Caco-2 (cell line): ENCODE results near the gene CWF19L1. TPM values are rescaled to one million over a fixed set of nuclear protein-coding genes. Genes with fewer than 3 reads are reported as not detected.
A peak's percentile ranks its signal among the peaks of the same experiment; 100 is the strongest.

Experiments
- Bru-seq: library from RNA; stranded (reverse); fragments of 400-500 nt; gene quantifications from one replicate; lab custom pipeline; 2021; lab: Mats Ljungman, UMichigan
- BruChase-seq, 2 experiments: library from RNA; stranded (reverse); fragments of 400-500 nt; gene quantifications; one replicate each; lab custom pipeline; 2021; lab: Mats Ljungman, UMichigan
- BruUV-seq: library from RNA; stranded (reverse); fragments of 400-500 nt; replicated peaks from 2 replicates; lab custom pipeline; 2021; lab: Mats Ljungman, UMichigan
- CTCF ChIA-PET: fragments of 300-600 bp; sonication (Branson Sonifier 250); formaldehyde crosslinking; loops from one replicate; lab custom pipeline; 2022; ENCODE audit warnings: antibody characterized with exemption; lab: Charles Lee
- POLR2A ChIA-PET: fragments of 300-600 bp; sonication (Branson Sonifier 250); formaldehyde crosslinking; loops from one replicate; lab custom pipeline; 2022; ENCODE audit warnings: antibody characterized with exemption; lab: Charles Lee
- DNase-seq, 2 experiments: peaks; one replicate each; pipeline versions ENCODE4 v3.0.0 to v3.0.0-alpha.2; 2020 to 2022
- H3K27me3 ChIP-seq: replicated peaks from 2 replicates; pipeline ENCODE4 v1.6.0; 2011; ENCODE audit warnings: low read length; ENCODE audit not compliant: control insufficient read depth, insufficient read depth
- H3K36me3 ChIP-seq: 2 replicates; pipeline ENCODE4 v1.5.1; 2011; ENCODE audit warnings: low read length; ENCODE audit not compliant: control insufficient read depth, insufficient read depth
- H3K4me1 ChIP-seq: fragments of 250-450 bp; sonication (Bioruptor Pico); 2 replicates; pipeline ENCODE4 v1.5.1; 2020; ENCODE audit warnings: mild to moderate bottlenecking
- H3K4me3 ChIP-seq: 2 replicates; pipeline ENCODE4 v1.5.1; 2011; ENCODE audit warnings: low read depth, mild to moderate bottlenecking, control low read depth, low read length
- H3K9me3 ChIP-seq: fragments of 250-450 bp; sonication (Bioruptor Pico); 2 replicates; pipeline ENCODE4 v1.5.1; 2020; ENCODE audit warnings: mild to moderate bottlenecking, moderate library complexity
- H3K27ac Mint-ChIP-seq: one replicate; pipeline ENCODE4 v1.8.0; 2022; ENCODE audit warnings: mixed read lengths; ENCODE audit not compliant: unreplicated experiment
- H3K27me3 Mint-ChIP-seq: one replicate; pipeline ENCODE4 v1.8.0; 2022; ENCODE audit warnings: mixed read lengths; ENCODE audit not compliant: insufficient read depth, unreplicated experiment
- H3K36me3 Mint-ChIP-seq: one replicate; pipeline ENCODE4 v1.8.0; 2022; ENCODE audit warnings: mild to moderate bottlenecking, mixed read lengths; ENCODE audit not compliant: insufficient read depth, unreplicated experiment
- H3K4me1 Mint-ChIP-seq: one replicate; pipeline ENCODE4 v1.8.0; 2022; ENCODE audit warnings: low read depth, mixed read lengths; ENCODE audit not compliant: unreplicated experiment
- H3K4me3 Mint-ChIP-seq: one replicate; pipeline ENCODE4 v1.8.0; 2022; ENCODE audit warnings: mild to moderate bottlenecking, moderate library complexity, mixed read lengths; ENCODE audit not compliant: unreplicated experiment
- H3K9me3 Mint-ChIP-seq: one replicate; pipeline ENCODE4 v1.8.0; 2022; ENCODE audit warnings: mixed read lengths; ENCODE audit not compliant: unreplicated experiment
- CTCF ChIP-seq, 2 experiments: fragments of 200-600 bp in 1 of 2; IDR thresholded peaks; 1 replicate in 1 of 2; 2 replicates in 1 of 2; pipeline versions ENCODE4 v1.5.1 to v1.8.0; 2011 to 2022; ENCODE audit warnings: antibody characterized with exemption in 1 of 2, control low read depth in 1 of 2, inconsistent platforms in 1 of 2, low read depth in 1 of 2, low read length in 1 of 2, mild to moderate bottlenecking in 1 of 2, moderate library complexity in 1 of 2; ENCODE audit not compliant: insufficient read depth in 1 of 2, severe bottlenecking in 1 of 2, unreplicated experiment in 1 of 2
- intact Hi-C: fragments of 100-400 bp; cut with micrococcal nuclease; formaldehyde crosslinking; loops from one replicate; pipeline ENCODE4 v1.10.0; 2022; ENCODE audit not compliant: unreplicated experiment
- long read RNA-seq: library from polyadenylated mRNA; stranded (forward); transcript quantifications from one replicate; pipeline ENCODE4 v2.0.0, GENCODE V29; 2022
- total RNA-seq: library from RNA; stranded (reverse); gene quantifications from 2 replicates; pipeline ENCODE4 v1.2.3, GENCODE V29; 2022

Gene CWF19L1
- total RNA-seq: 41.1 and 41.2 TPM in 2 replicates
- percentile 79 among the genes with signal in this experiment for Bru-seq, nascent RNA
- percentile 81 among the genes with signal in this experiment for BruChase-seq, experiment 1, labeled RNA remaining after a 2-hour chase
- BruChase-seq, experiment 2, labeled RNA remaining after a 6-hour chase: percentile 81 among the genes with signal in this experiment
- long read RNA-seq, transcript CWF19L1-201 (14 exons, 1,815 nt): major isoform, 13 of 33 reads
- long read RNA-seq, partial matches to known transcripts: 3 of 33 reads
- long read RNA-seq, other reads (novel, unspliced or antisense): 17 of 33 reads

- DNase-seq: peak; percentile 90 to 91
- CTCF ChIA-PET: no interaction called here
- peak within 1 kb of the TSS; percentile 99 for H3K27ac Mint-ChIP-seq
- no peaks in the 10 kb centered on the region for H3K9me3 Mint-ChIP-seq
- intact Hi-C loops: loop anchor here (1.0 kb wide), 2 partner anchors 19 to 34 kb away; partner anchors contain the start of gene BLOC1S2
- H3K36me3 Mint-ChIP-seq: peaks cover 11% of the 10 kb centered on the region
- BruUV-seq: TSS peak; percentile 96
- peak within 1 kb of the TSS; percentile 99 for H3K4me3 Mint-ChIP-seq
- Histone ChIP-seq H3K4me1 (no peaks in the 10 kb centered on the region), H3K9me3 (no peaks in the 10 kb centered on the region), H3K27me3 (no peaks in the 10 kb centered on the region), H3K4me3 (peak within 1 kb of the TSS; percentile 89), H3K36me3 (no peaks in the 10 kb centered on the region)
- no peak for TF ChIP-seq CTCF (IDR thresholded peaks at IDR 0.05; ENCODE audit: insufficient read depth in 1 of 2, low read depth in 1 of 2, low read length in 1 of 2, severe bottlenecking in 1 of 2, unreplicated experiment in 1 of 2)
- no peaks in the 10 kb centered on the region for H3K27me3 Mint-ChIP-seq
- H3K4me1 Mint-ChIP-seq: peaks cover 6% of the 10 kb centered on the region
- POLR2A ChIA-PET: interaction anchor here (0.9 kb wide), 1 partner anchor 106 kb away, joined by 10 read pairs; no protein-coding TSS in a partner anchor
Observed at GRCh38 chr10:100267239-100268104, at the start of gene CWF19L1. TSS of gene CWF19L1 (minus strand) at chr10:100267638. CDS start at chr10:100267593, 45 bp downstream.

DNA sequence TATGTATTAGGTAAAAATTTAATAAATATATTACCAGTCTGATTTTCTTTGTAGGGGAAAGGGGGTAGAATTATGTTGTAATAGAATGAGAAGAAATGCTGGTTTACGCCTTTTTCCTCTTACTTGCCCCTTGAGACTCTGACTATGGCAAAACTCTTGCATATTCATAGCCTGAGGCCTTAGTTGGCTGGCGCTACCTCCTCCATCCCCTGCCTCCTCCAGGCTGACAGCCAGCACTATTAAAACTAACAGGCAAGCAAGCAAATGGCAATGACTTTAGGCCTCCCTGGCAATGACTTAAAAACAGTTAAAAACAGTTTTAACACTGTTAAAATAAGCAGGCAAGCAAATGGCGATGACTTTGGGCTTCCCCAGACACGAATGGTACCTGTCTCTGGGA, 48.2 kb upstream of the CWF19L1 start:
- Mint-ChIP-seq H3K4me3 (no peak overlapping the region), H3K4me1 (peaks cover 13% of the 10 kb centered on the region), H3K27ac (no peak overlapping the region), H3K27me3 (peaks cover 14% of the 10 kb centered on the region), H3K9me3 (no peaks in the 10 kb centered on the region), H3K36me3 (no peaks in the 10 kb centered on the region)
- CTCF ChIA-PET: no interaction called here
- DNase-seq: no peak
- no peaks in the 10 kb centered on the region for H3K9me3 ChIP-seq
- no peak overlapping the region for H3K4me3 ChIP-seq
- BruUV-seq: no TSS peak
- POLR2A ChIA-PET: no interaction called here
- H3K4me1 ChIP-seq: 0 out of 2 replicates have a peak, but pooled peaks cover 10% of the 10 kb centered on the region
- intact Hi-C loops: no loop called here
- no peaks in the 10 kb centered on the region for H3K36me3 ChIP-seq
- H3K27me3 ChIP-seq: no peaks in the 10 kb centered on the region
- no peak for TF ChIP-seq CTCF (IDR thresholded peaks at IDR 0.05; ENCODE audit: insufficient read depth in 1 of 2, low read depth in 1 of 2, low read length in 1 of 2, severe bottlenecking in 1 of 2, unreplicated experiment in 1 of 2)

GRCh38 chr10:100311298-100311697, 43.9 kb upstream of the CWF19L1 start:
- no peaks in the 10 kb centered on the region for H3K36me3 ChIP-seq
- 0 out of 2 replicates have a peak, but pooled peaks cover 10% of the 10 kb centered on the region for H3K4me1 ChIP-seq
- no peak overlapping the region for H3K27ac Mint-ChIP-seq
- no peaks in the 10 kb centered on the region for H3K27me3 ChIP-seq
- H3K36me3 Mint-ChIP-seq: no peaks in the 10 kb centered on the region
- peaks cover 13% of the 10 kb centered on the region for H3K4me1 Mint-ChIP-seq
- no peak overlapping the region for H3K4me3 ChIP-seq
- DNase-seq: no peak
- H3K27me3 Mint-ChIP-seq: peaks cover 4% of the 10 kb centered on the region
- no peaks in the 10 kb centered on the region for H3K9me3 ChIP-seq
- BruUV-seq: no TSS peak
- H3K9me3 Mint-ChIP-seq: no peaks in the 10 kb centered on the region
- ChIA-PET CTCF (no interaction called here), POLR2A (no interaction called here)
- intact Hi-C loops: no loop called here
- no peak overlapping the region for H3K4me3 Mint-ChIP-seq
- TF ChIP-seq CTCF (IDR thresholded peaks at IDR 0.05; ENCODE audit: insufficient read depth in 1 of 2, low read depth in 1 of 2, low read length in 1 of 2, severe bottlenecking in 1 of 2, unreplicated experiment in 1 of 2): no peak
